ENCODE data around the gene GPN2. TPM values are rescaled to one million over a fixed set of nuclear protein-coding genes. Genes with fewer than 3 reads are reported as not detected.

GPN2 gene
- total and polyA plus RNA-seq, 12 donors: 17.2 to 50.7 (median 27.1) TPM

GRCh38 chr1:26861286-26861701 is 28.8 kb downstream of the GPN2 start:
- Histone ChIP-seq H3K27me3 (no peaks in the 10 kb centered on the region), H3K36me3 (replicated peaks in 1 of 2) (no peaks in the 10 kb centered on the region), H3K27ac (no peak overlapping the region), H3K4me1 (replicated peaks in 1 of 2) (peaks cover 4 to 5% of the 10 kb centered on the region in 2 donors), H3K4me3 (no peak overlapping the region), H3K9me3 (replicated peaks in 1 of 3) (no peaks in the 10 kb centered on the region)
- DNase-seq: no peak
- intact Hi-C loops (cut with DNase I): no loop called here
- TF ChIP-seq POLR2A (IDR thresholded peaks at IDR 0.05) (no peak), CTCF (IDR thresholded peaks at IDR 0.05) (no peak)
- 75 to 87% (median 83%) methylated on average over 4 to 5 of the region's 5 CpGs for WGBS, 4 donors

DNA sequence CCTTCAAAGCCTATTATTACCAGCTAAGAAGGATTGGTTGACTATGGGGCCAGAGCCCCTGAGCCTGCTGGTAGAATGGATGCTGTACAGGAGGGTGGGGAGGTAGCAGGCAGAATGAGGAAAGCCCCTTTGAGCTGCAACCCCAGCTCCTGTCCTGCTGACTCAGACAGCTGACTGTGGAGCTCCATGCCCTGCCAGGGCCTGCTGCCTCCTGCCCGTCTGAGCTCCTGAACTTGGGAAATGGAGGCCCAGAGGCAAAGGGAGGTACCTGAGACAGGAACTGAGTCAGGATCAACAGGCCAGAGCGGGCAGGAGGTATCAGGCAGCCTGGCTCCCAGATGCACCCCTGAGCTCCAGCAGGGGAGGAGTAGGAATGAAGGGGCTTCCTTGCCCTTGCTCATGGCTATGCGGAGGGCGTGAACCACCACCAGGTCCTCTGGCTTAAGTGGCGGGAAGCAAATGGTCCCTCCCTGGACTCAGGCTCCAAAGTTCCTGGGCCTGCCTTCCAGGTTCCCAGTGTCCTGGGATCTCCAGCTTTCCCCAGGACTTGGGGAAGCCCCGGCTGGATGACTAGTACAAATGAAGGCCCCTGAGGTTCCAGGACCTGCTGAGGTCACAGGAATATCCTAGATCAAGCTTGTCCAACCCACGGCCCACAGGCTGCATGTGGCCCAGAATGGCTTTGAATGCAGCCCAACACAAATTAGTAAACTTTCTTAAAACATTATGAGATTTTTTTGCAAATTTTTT is 31.0 kb downstream of the GPN2 start:
- H3K4me3 ChIP-seq: no peak overlapping the region
- no peaks in the 10 kb centered on the region for H3K4me1 ChIP-seq (replicated peaks in 1 of 2)
- no peaks in the 10 kb centered on the region for H3K9me3 ChIP-seq (replicated peaks in 1 of 3)
- intact Hi-C loops (cut with DNase I): no loop called here
- peaks cover 0 to 16% of the 10 kb centered on the region in 2 donors for H3K36me3 ChIP-seq (replicated peaks in 1 of 2)
- no peaks in the 10 kb centered on the region for H3K27me3 ChIP-seq
- TF ChIP-seq POLR2A (IDR thresholded peaks at IDR 0.05) (no peak), CTCF (IDR thresholded peaks at IDR 0.05) (no peak)
- H3K27ac ChIP-seq: no peak overlapping the region
- DNase-seq: no peak
- 88 to 92% (median 90%) methylated on average over 4 to 7 of the region's 7 CpGs for WGBS, 4 donors

DNA sequence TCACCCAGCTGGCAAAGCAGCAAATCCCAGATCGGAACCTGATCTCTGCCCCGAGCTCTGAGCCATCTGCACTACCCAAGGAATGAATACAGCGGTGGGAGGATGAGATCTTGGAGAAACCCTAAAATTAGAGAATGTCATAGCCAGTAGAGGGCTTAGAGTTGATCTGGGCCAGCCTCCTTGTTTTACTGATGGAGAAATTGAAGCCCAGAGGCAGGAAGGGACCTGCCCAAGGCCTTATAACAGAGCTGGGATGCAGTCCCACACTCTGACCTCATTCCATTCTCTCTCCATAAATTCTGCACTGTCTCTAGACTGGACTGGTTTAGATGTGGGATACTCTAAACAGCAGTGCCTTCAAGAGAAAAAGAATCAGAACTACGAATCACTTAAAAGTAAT is 31.9 kb downstream of the GPN2 start:
- WGBS, 4 donors: 55 to 77% (median 69%) methylated on average over 4 of the region's 4 CpGs
- Histone ChIP-seq H3K27me3 (no peaks in the 10 kb centered on the region), H3K4me3 (no peak overlapping the region), H3K9me3 (replicated peaks in 1 of 3) (no peaks in the 10 kb centered on the region), H3K27ac (no peak overlapping the region), H3K4me1 (replicated peaks in 1 of 2) (no peaks in the 10 kb centered on the region), H3K36me3 (replicated peaks in 1 of 2) (peaks cover 0 to 25% of the 10 kb centered on the region in 2 donors)
- intact Hi-C loops (cut with DNase I): no loop called here
- TF ChIP-seq POLR2A (IDR thresholded peaks at IDR 0.05): no peak
- TF ChIP-seq CTCF (IDR thresholded peaks at IDR 0.05): no peak
- DNase-seq: no peak

- no peak for DNase-seq
- WGBS, 4 donors: 80 to 90% (median 84%) methylated on average over 8 of the region's 8 CpGs
- Histone ChIP-seq H3K27me3 (no peaks in the 10 kb centered on the region), H3K9me3 (replicated peaks in 1 of 3) (no peaks in the 10 kb centered on the region), H3K36me3 (replicated peaks in 1 of 2) (peaks cover 0 to 30% of the 10 kb centered on the region in 2 donors), H3K4me3 (no peak overlapping the region), H3K27ac (no peak overlapping the region), H3K4me1 (replicated peaks in 1 of 2) (no peaks in the 10 kb centered on the region)
- intact Hi-C loops (cut with DNase I): loop anchor here in 1 of 2 donors (2.0 kb wide), 1 partner anchor 19 kb away; no protein-coding TSS in a partner anchor
- no peak for TF ChIP-seq POLR2A (IDR thresholded peaks at IDR 0.05)
- TF ChIP-seq CTCF (IDR thresholded peaks at IDR 0.05): no peak
Observed at GRCh38 chr1:26857473-26858060, 32.5 kb downstream of the GPN2 start.

All from adrenal gland (tissue), 12 donors.